GM10847 (cell line): Measurements from ENCODE around the gene KCNK15.

Source experiments
- POLR2A ChIP-seq: IDR thresholded peaks from 2 replicates; pipeline ENCODE4 v1.6.1; 2011; ENCODE audit not compliant: insufficient read length; ENCODE audit errors: extremely low read depth

KCNK15 gene

DNA sequence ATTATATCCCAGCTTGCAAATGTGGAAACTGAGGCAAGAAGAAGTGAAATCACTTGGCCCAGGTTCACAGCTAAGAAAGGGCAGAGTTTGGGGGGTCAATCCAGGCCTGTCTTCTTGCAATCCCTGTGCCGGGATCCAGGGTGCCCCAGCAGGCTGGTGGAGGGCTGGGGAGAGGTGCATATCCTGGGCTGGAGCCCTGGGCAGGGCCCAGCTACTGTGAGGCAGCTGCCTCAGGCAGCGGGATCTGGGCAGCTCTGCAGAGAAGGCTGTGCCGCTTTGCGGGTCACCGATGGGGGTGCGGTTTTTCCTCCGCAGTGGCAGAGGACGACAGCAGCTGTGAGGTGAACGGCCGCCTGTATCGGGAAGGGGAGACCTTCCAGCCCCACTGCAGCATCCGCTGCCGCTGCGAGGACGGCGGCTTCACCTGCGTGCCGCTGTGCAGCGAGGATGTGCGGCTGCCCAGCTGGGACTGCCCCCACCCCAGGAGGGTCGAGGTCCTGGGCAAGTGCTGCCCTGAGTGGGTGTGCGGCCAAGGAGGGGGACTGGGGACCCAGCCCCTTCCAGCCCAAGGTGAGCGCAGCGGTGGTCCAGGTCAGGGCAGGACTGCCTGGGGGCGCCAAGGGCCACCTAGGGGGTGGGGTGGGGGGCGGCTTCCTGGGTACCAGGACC is 21.1 kb upstream of the KCNK15 start:
- TF ChIP-seq POLR2A: no peak

DNA sequence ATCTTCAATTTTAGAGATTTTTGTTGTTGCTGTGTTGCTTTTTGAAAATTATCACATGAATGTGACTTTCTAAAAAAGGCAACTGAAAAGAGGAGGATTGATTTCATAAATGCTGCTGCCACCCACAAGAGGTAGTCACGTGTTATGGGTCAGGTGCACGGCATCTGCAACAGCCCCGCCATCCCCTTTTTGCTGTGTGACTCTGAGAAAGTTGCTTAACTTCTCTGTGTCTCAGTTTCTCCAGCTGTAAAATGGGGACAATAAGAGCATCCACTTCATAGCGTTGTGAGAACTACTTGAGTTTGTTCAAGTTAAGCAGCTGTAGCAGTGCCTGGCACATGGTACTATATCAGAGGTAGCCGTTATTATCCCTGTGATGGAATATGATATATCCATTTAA is 19.8 kb upstream of the KCNK15 start:
- TF ChIP-seq POLR2A: no peak

DNA sequence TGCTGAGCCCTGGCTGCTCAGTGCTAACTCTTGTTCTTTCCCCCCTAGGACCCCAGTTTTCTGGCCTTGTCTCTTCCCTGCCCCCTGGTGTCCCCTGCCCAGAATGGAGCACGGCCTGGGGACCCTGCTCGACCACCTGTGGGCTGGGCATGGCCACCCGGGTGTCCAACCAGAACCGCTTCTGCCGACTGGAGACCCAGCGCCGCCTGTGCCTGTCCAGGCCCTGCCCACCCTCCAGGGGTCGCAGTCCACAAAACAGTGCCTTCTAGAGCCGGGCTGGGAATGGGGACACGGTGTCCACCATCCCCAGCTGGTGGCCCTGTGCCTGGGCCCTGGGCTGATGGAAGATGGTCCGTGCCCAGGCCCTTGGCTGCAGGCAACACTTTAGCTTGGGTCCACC is 18.6 kb upstream of the KCNK15 start:
- TF ChIP-seq POLR2A: no peak

DNA sequence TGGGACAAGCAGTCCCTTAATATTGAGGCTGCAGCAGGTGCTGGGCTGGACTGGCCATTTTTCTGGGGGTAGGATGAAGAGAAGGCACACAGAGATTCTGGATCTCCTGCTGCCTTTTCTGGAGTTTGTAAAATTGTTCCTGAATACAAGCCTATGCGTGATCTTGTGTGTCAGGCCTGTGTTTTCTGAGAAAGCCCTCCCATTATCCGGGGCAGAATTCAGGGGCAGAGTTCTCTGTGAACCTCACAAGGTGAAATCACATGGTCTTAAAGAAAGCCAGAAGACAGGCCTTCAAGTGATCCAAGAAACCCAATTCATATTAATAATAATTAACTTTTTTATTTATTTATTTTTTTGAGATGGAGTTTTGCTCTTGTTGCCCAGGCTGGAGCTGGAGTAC is 18.0 kb upstream of the KCNK15 start:
- no peak for TF ChIP-seq POLR2A

DNA sequence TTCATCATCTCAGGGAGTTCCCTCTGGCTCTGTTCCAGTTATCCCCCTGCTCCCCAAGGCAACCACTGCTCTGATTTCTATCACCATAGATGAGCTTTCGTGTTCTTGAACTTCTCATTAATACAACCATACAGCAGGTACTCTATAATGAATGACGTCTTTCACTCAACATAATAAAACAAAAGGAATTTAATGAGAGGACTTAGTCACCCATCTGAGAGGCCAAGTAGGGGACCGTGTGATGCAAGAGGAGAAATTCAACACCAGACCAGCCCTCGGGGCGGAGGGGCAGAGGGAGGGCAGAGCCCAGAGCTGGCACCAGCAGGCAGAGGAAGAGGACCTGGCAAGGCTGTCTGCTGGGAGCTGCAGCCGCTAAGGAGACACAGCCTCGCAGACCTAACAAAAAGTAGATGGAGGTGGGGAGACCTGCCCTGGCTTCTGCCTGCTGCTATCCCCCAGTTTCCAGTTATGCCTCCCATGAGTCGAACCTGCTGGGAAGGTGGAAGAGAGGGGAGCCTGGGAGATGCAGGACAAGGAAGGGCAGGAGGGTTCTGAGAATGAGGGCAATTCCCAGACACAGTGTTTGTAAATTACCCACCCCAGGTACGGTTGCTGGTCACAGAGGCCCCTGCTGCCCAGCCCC is 16.7 kb upstream of the KCNK15 start:
- no peak for TF ChIP-seq POLR2A

DNA sequence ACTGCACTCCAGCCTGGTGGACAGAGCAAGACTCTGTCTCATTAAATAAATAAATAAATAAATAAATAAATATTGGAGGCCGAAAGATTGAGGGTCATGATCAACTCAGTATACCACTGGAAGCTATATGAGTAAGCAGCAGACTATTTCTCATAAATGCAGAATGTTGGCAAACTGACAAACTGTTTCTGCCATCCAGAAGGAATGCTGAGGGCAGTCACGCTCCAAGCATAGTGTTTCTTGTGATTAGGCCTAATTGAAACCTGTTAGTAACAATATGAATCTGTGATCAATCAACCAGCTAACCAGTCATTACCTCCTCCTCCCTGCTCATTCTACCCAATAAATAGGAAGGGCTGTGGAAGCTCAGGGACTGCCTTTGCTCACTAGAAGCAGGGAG is 15.2 kb upstream of the KCNK15 start:
- no peak for TF ChIP-seq POLR2A

DNA sequence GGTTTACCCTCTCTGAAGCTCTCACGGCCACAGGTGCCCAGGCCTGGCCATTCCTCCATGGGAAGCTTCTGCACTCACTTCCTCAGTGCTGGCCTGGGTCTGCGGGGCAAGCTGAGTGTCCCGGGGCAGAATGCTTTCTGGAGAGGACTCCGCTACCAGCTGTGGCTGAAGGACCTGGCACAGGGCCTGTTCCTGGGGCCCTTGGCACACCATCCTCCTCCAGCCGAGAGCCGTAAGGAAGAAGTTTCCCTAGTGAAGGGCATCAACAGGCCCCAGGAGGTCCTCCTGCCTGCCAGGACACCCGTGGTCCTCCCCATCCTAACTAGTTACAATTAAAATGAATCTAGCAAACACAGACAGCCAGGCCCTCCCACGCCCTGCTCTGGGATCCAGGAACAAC is 14.0 kb upstream of the KCNK15 start:
- no peak for TF ChIP-seq POLR2A

DNA sequence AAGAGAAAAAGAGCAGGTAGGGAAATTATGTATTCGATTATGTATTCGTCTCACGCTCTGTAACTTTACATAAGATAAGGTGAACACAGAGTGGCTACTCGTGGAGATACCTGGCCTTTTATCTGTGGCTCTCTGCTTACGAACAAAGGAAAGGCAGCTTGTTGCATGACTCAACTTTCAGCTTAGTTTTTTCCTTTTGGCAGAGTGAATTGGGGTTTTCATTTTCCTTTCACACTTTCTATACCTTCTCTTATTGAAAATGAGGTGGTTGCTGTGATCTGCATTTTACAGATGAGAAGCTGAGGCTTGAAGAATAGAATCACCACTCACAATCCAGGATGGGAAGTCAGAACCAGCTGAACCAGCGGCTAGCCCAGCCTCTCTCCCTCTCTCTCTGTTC is 13.3 kb upstream of the KCNK15 start:
- TF ChIP-seq POLR2A: no peak

DNA sequence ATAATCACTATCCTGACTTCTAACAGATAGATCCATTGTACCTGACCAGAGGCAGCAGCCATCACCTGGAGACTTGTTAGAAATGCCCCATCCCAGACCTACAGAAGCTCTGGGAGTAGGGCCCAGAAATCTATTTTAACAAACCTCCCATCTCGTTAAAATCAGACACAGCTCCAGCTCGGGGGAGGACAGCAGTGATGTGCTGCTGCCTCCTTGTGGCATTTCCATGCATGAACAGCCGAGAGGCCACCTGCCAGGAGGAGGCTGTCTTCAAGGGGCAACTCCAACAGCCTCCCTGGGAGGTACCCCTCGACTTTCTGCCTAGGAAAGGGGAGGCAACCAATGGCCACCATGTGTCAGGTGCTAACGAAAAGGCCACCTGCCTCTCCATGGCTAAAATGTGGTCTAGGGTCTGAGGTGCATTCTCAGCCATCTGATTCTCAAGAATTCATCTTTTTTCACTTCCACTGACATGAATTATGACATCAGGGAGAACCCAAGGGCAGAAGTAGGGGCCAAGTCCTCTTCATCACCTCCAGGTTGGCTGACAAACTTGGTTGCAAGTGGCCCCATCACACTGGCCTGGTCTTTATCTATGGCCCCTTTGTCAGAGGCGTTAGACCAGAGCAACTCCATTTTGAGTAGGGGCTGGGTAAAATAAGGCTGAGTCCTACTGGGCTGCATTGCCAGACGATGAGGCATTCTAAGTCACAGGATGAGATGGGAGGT is 12.2 kb upstream of the KCNK15 start:
- no peak for TF ChIP-seq POLR2A

DNA sequence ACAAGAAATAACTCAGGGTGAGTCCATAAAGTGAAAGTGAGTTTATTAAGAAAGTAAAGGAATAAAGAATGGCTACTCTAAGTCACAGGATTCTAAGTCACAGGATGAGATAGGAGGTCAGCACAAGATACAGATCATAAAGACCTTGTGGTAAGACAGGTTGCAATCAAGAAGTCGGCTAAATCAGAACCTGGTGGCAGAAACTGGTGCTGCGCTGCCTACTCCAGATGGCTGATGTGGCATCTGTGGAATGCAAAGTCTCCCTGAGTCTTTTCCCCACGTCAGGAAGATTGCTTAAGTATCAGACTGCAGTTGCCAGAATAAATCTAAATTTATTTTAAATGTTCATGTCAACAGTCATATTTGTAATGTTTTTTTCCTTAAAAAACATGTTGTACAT is 10.7 kb upstream of the KCNK15 start:
- no peak for TF ChIP-seq POLR2A

DNA sequence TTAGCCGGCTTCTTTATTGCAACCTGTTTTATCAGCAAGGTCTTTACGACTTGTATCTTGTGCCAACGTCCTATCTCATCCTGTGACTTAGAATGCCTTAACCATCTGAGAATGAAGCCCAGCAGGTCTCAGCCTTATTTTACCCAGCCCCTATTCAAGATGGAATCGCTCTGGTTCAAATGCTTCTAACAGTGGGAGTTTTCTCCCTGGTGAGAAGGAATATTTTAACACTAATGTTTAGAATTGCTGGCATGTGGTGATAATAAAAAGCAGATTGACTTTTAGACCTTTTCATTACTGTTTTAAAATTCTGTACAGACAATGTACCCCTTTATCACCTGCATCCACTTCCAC is 9.9 kb upstream of the KCNK15 start:
- no peak for TF ChIP-seq POLR2A

DNA sequence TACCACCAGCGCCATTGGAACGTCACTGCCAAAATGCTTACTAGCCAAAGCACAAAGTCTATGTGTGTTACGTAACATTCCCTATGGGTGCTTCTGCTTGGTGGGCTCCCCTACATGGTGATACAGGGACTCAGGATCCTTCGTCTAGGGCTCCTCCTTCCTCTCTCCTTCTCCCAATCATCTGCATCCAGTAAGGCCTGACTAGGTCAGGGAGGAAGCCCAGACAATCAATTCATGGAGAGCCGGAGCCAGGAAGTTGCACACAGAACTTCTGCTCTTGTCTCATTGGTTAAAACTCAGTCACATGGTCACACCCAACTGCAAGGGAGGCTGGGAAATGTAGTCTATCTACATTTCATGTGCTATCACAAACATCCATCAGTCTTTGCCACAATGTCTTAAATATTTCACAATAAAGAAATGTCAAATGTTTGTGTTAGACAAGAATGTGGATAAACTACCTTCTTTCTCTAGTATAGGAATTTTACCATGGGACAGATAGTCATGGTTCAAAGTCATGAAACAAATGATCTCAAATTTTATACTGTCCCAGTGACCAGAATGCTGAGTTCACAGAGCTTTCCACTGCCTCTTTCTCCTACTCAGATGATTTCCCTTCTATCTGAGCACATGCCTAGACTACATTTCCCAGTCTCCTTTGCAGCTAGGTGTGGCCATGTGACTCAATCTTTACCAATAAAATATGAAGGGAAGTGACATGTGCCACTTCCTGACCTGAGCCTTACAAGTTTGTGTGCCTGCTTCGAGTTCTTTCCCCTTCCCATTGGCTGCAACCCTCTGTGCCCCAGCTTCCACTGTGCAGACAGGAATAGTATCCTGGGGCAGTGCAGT is 9.3 kb upstream of the KCNK15 start:
- TF ChIP-seq POLR2A: no peak

DNA sequence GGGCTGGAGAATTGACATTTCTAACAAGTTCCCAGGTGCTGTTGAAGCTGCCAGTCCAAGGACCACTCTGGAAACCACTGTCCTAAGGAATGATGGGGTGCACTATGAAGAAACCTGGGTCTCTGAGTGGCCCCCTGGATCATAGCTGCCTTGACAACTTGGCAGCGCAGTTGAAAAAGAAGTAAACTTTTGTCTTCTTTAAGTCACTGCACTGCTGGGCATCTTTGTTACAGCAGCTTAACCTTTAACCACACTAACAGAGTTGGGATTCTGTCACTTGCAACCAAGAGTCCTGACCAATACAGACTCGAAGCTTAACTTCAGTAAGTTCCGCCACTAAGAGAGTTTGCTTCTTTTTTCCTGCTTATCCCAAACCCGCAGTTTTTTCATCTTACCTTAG is 8.5 kb upstream of the KCNK15 start:
- TF ChIP-seq POLR2A: no peak

DNA sequence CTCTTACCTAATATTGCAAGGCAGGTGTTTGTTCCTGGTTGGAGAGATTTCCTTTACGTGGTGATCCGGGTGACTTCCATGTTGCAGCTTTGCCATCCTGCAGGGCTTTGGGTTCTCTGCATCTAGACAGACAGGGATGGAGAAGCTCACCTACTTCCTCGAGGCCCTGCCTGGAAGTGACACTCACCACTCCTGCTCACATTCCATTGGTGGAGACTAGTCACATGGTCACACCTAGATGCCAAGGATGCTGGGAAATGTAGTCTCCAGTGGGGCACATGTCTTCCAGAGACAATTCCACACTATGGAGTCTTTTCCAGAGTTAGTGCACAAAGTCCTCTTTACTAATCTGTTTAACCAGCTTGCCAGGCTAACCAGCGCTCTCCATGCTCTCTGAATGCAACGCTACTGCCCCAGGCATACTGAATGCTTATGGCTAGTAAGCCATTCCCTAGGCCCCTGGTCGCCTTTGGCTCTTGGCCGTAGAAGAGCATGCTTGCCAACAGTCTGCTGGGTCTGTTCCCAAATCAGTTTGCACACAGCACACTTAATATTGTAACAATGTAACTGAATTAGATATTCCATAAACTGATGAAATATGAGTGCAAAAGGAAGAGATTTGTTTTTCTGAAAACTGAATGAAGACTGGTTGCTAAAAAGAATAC is 6.7 kb upstream of the KCNK15 start:
- no peak for TF ChIP-seq POLR2A

DNA sequence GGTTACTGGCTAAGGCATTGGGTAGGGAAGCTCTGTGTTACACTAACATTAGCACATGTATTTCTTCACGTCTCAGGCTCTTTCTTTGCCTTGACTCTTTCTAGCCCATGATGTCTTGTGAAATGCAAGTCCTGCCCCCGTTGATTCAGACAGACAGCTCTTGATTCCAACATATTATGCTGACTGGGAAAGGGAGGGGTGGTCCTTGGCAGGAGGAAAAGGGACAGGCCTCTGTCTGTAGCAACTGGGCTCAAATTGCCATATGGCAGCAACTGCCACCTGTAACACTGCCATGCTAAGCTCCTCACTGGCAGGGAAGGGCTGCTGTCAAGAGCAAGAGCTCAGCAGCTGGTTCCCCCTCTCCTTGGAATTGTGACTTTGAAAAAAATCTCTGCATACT is 5.7 kb upstream of the KCNK15 start:
- TF ChIP-seq POLR2A: no peak

DNA sequence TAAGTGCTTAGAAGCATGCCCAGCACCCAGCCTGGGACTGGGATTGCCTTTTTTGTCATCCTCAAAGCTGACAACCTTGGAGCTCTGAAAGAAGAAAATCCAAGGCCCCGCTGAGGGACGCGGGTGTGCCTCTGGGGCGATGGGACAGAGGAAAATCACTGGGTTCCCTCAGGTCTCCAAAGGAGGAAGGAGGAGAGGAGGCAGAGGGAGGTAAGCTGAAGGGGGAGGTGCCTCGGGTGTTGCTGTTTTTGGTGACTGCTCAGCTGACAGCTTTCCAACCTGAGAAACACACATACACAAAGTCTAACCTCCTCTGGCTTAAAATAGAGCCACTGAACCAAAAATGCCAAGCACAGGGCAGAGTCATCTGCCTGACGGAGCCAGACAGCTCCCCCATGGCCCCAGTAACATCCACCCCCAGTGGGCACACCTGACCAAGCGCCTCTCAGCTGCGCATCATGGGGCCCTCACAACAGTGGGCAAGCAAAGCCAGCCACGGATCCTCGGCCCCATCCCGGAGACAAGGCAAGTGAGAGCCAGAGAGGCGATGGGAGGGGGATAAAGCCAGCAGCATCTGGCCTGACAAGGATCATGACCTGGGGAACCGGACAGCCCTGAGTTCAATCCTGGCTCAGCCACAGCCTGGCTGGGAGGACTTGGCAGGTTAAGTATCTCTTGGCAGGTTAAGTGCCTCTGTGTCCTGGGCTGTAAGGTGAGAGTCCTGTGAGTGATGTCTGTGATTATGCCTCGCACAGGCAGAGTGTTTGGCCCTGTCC is 3.2 kb upstream of the KCNK15 start:
- TF ChIP-seq POLR2A: no peak
